ENCODE results near the gene CORO2A. TPM values are rescaled to one million over a fixed set of nuclear protein-coding genes. Genes with fewer than 3 reads are reported as not detected.
"Not testable (repeated sequence)": the region's sequence is repeated elsewhere in the genome, so short reads cannot be mapped to it uniquely, and the experiment has no call there.

The CORO2A gene
- total and polyA plus RNA-seq, 3 donors from 2014 or later: 28.0 to 50.5 (median 46.3) TPM

- H3K36me3 ChIP-seq (ENCODE audit: low read depth, missing control alignments): no peaks in the 10 kb centered on the region
- 53 to 65% methylated on average over 17 of the region's 17 CpGs for WGBS, 2 donors
- TF ChIP-seq CTCF (IDR thresholded peaks at IDR 0.05): no peak
- no peak for TF ChIP-seq POLR2A (IDR thresholded peaks at IDR 0.05)
- DNase-seq: no peak
- no peaks in the 10 kb centered on the region for H3K9me3 ChIP-seq
- H3K4me1 ChIP-seq: no peaks in the 10 kb centered on the region
- H3K27me3 ChIP-seq: no peaks in the 10 kb centered on the region
- no peak overlapping the region for H3K4me3 ChIP-seq
- no peak overlapping the region for H3K27ac ChIP-seq
- intact Hi-C loops (cut with DNase I; ENCODE audit: low total_unique reads): no loop called here
Observed at GRCh38 chr9:98091735-98092612, 100.5 kb downstream of the CORO2A start.

GRCh38 chr9:98090674-98091073 is 101.8 kb downstream of the CORO2A start:
- intact Hi-C loops (cut with DNase I; ENCODE audit: low total_unique reads); H3K9me3 ChIP-seq; H3K27ac ChIP-seq; DNase-seq; H3K36me3 ChIP-seq (ENCODE audit: low read depth, missing control alignments); H3K4me1 ChIP-seq; H3K27me3 ChIP-seq; H3K4me3 ChIP-seq: not testable (repeated sequence)
- WGBS, 2 donors: 90 to 96% methylated on average over 3 of the region's 3 CpGs

- no peaks in the 10 kb centered on the region for H3K9me3 ChIP-seq
- no peaks in the 10 kb centered on the region for H3K27me3 ChIP-seq
- no peaks in the 10 kb centered on the region for H3K36me3 ChIP-seq (ENCODE audit: low read depth, missing control alignments)
- H3K4me1 ChIP-seq: peaks cover 5% of the 10 kb centered on the region
- no peak for TF ChIP-seq POLR2A (IDR thresholded peaks at IDR 0.05)
- TF ChIP-seq CTCF (IDR thresholded peaks at IDR 0.05): no peak
- DNase-seq: peak; percentile 74
- 34 to 36% methylated on average over 53 to 73 of the region's 92 CpGs for WGBS, 2 donors
- H3K27ac ChIP-seq: peak overlapping the region; percentile 19 to 25
- intact Hi-C loops (cut with DNase I; ENCODE audit: low total_unique reads): no loop called here
- peak overlapping the region; percentile 55 to 61 for H3K4me3 ChIP-seq
Observed at GRCh38 chr9:98087420-98088354, 104.8 kb downstream of the CORO2A start.

GRCh38 chr9:98086461-98086860 is 106.0 kb downstream of the CORO2A start:
- H3K9me3 ChIP-seq: no peaks in the 10 kb centered on the region
- peaks cover 5% of the 10 kb centered on the region for H3K4me1 ChIP-seq
- no peak for DNase-seq
- H3K36me3 ChIP-seq (ENCODE audit: low read depth, missing control alignments): no peaks in the 10 kb centered on the region
- intact Hi-C loops (cut with DNase I; ENCODE audit: low total_unique reads): no loop called here
- no peak overlapping the region for H3K4me3 ChIP-seq
- no peak overlapping the region for H3K27ac ChIP-seq
- no peaks in the 10 kb centered on the region for H3K27me3 ChIP-seq
- TF ChIP-seq CTCF (IDR thresholded peaks at IDR 0.05) (no peak), POLR2A (IDR thresholded peaks at IDR 0.05) (no peak)
- 58 to 72% methylated on average over 4 of the region's 4 CpGs for WGBS, 2 donors

- no peak for TF ChIP-seq CTCF (IDR thresholded peaks at IDR 0.05)
- TF ChIP-seq POLR2A (IDR thresholded peaks at IDR 0.05): no peak
- WGBS, 2 donors: 65 to 69% methylated on average over 7 of the region's 7 CpGs
- Histone ChIP-seq H3K36me3 (ENCODE audit: low read depth, missing control alignments) (no peaks in the 10 kb centered on the region), H3K9me3 (no peaks in the 10 kb centered on the region), H3K27me3 (no peaks in the 10 kb centered on the region), H3K4me1 (peaks cover 5% of the 10 kb centered on the region), H3K27ac (no peak overlapping the region), H3K4me3 (no peak overlapping the region)
- intact Hi-C loops (cut with DNase I; ENCODE audit: low total_unique reads): no loop called here
- no peak for DNase-seq
Observed at GRCh38 chr9:98085944-98086343, 106.5 kb downstream of the CORO2A start.
